Activated T-helper 1 cell treated with anti-CD3 and anti-CD28 coated beads, Interleukin-12 subunit alpha, Interleukin-12 subunit beta, Interleukin-2, Interleukin-4 antibody, amounts not matched to agents 30 ng/mL and 10 ng/mL and 1 ng/mL, durations not matched to agents 14 hours and 24 hours and 36 hours (primary cell): Measurements from ENCODE around the gene LRRC9. TPM values are rescaled to one million over a fixed set of nuclear protein-coding genes. Genes with fewer than 3 reads are reported as not detected.
"Not testable (repeated sequence)": the region's sequence is repeated elsewhere in the genome, so short reads cannot be mapped to it uniquely, and the experiment has no call there.

Experiments used
- DNase-seq: peaks from one replicate; pipeline ENCODE4 v3.0.0; 2021; ENCODE audit warnings: low spot score
- H3K27ac Mint-ChIP-seq: one replicate; pipeline ENCODE4 v1.8.0; 2021; ENCODE audit warnings: mild to moderate bottlenecking, mixed read lengths
- H3K27me3 Mint-ChIP-seq: one replicate; pipeline ENCODE4 v1.8.0; 2022; ENCODE audit warnings: mild to moderate bottlenecking, moderate library complexity, mixed read lengths; ENCODE audit not compliant: insufficient read depth
- H3K36me3 Mint-ChIP-seq: one replicate; pipeline ENCODE4 v1.8.0; 2021; ENCODE audit warnings: low read depth, mixed read lengths
- H3K4me1 Mint-ChIP-seq: one replicate; pipeline ENCODE4 v1.8.0; 2021; ENCODE audit warnings: low read depth, mixed read lengths
- H3K4me3 Mint-ChIP-seq: one replicate; pipeline ENCODE4 v1.8.0; 2021; ENCODE audit warnings: mild to moderate bottlenecking, moderate library complexity, mixed read lengths
- H3K9me3 Mint-ChIP-seq: one replicate; pipeline ENCODE4 v1.8.0; 2021; ENCODE audit warnings: mixed read lengths
- intact Hi-C: fragments of 100-400 bp; cut with micrococcal nuclease; formaldehyde crosslinking; loops from one replicate; pipeline ENCODE4 v1.15.1; 2024
- total RNA-seq: library from RNA; stranded (reverse); gene quantifications from 2 replicates; pipeline ENCODE4 v1.2.3, GENCODE V29; 2022

The LRRC9 gene
- total RNA-seq, 1 donor from 2014 or later = not detected

- H3K4me1 Mint-ChIP-seq = no peaks in the 10 kb centered on the region
- no peak overlapping the region for H3K4me3 Mint-ChIP-seq
- H3K27ac Mint-ChIP-seq = no peak overlapping the region
- intact Hi-C loops = no loop called here
- DNase-seq = no peak
- H3K36me3 Mint-ChIP-seq = no peaks in the 10 kb centered on the region
- H3K27me3 Mint-ChIP-seq = peaks cover 4% of the 10 kb centered on the region
- H3K9me3 Mint-ChIP-seq = no peaks in the 10 kb centered on the region
Measured at GRCh38 chr14:60021619-60022018, 101.7 kb downstream of the LRRC9 start.

GRCh38 chr14:60025571-60025970, 105.6 kb downstream of the LRRC9 start:
- Mint-ChIP-seq H3K9me3 (no peaks in the 10 kb centered on the region), H3K27ac (no peak overlapping the region), H3K27me3 (peaks cover 8% of the 10 kb centered on the region), H3K4me3 (no peak overlapping the region), H3K36me3 (no peaks in the 10 kb centered on the region), H3K4me1 (no peaks in the 10 kb centered on the region)
- no peak for DNase-seq
- intact Hi-C loops = no loop called here

DNA sequence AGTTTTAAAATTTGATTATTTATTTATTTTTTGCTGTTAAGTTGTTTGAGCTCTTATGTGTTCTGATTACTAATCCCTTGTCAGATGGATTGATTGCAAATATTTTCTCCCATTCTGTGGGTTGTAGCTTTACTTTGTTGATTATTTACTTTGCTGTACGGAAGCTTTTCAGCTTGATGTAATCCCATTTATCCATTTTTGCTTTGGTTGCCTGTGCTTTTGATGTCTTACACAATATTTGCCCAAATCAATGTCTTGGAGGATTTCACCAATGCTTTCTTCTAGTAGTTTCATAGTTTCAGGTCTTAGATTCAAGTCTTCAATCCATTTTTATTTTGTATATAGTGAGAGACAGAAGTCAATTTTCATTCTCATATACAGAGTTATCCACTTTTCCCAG, 115.2 kb downstream of the LRRC9 start:
- Mint-ChIP-seq H3K4me3 (no peak overlapping the region), H3K4me1 (no peaks in the 10 kb centered on the region), H3K27me3 (peaks cover 8% of the 10 kb centered on the region), H3K27ac (no peak overlapping the region), H3K36me3 (no peaks in the 10 kb centered on the region), H3K9me3 (peaks cover 5% of the 10 kb centered on the region)
- intact Hi-C loops = no loop called here
- DNase-seq = no peak

DNA sequence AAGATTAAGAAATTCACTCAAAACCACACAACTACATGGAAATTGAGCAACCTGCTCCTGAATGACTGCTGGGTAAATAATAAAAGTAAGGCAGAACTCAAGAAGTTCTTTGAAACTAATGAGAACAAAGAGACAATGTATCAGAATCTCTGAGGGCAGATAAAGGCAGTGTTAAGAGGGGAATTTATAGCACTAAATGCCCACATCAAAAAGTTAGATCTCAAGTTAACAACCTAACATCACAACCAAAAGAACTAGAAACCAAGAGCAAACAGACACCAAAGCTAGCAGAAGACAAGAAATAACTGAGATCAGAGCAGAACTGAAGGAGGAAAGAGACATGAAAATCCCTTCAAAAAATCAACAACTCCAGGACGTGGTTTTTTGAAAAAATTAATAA, 128.0 kb downstream of the LRRC9 start:
- DNase-seq, H3K27me3 Mint-ChIP-seq, H3K9me3 Mint-ChIP-seq, H3K27ac Mint-ChIP-seq, H3K36me3 Mint-ChIP-seq, H3K4me3 Mint-ChIP-seq, H3K4me1 Mint-ChIP-seq, intact Hi-C loops: not testable (repeated sequence)

DNA sequence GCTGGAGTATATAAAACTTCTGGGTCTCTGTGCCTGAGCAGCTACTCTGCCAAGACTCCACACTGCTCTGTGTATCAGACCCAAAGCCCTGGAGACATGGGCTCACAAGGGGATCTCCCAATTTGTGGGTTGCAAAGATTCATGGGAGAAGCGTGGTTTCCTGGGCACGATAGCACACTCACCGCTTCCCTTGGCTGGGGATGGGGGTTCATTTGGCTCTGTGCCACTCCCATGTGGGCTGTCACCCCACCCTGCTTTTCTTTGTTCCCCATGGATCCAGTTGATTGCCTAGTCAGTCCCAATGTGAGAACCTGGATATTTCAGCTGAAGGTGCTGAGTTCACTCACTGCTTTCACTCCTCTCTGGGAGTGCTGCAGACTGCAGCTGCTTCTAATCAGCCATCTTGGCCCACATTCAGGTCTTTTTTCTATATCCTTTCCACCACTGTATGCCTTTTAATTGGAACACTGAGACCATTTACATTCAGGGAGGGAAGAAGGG, 131.8 kb downstream of the LRRC9 start:
- peaks cover 9% of the 10 kb centered on the region for H3K4me1 Mint-ChIP-seq
- no peaks in the 10 kb centered on the region for H3K36me3 Mint-ChIP-seq
- no peak overlapping the region for H3K4me3 Mint-ChIP-seq
- H3K27ac Mint-ChIP-seq = no peak overlapping the region
- peaks cover 5% of the 10 kb centered on the region for H3K27me3 Mint-ChIP-seq
- intact Hi-C loops = no loop called here
- no peak for DNase-seq
- H3K9me3 Mint-ChIP-seq = no peaks in the 10 kb centered on the region

- no peak overlapping the region for H3K4me3 Mint-ChIP-seq
- H3K36me3 Mint-ChIP-seq = no peaks in the 10 kb centered on the region
- peaks cover 24% of the 10 kb centered on the region for H3K27me3 Mint-ChIP-seq
- H3K27ac Mint-ChIP-seq = no peak overlapping the region
- intact Hi-C loops = no loop called here
- no peak for DNase-seq
- no peaks in the 10 kb centered on the region for H3K4me1 Mint-ChIP-seq
- no peaks in the 10 kb centered on the region for H3K9me3 Mint-ChIP-seq
Measured at GRCh38 chr14:60058087-60058486, 138.1 kb downstream of the LRRC9 start.

DNA sequence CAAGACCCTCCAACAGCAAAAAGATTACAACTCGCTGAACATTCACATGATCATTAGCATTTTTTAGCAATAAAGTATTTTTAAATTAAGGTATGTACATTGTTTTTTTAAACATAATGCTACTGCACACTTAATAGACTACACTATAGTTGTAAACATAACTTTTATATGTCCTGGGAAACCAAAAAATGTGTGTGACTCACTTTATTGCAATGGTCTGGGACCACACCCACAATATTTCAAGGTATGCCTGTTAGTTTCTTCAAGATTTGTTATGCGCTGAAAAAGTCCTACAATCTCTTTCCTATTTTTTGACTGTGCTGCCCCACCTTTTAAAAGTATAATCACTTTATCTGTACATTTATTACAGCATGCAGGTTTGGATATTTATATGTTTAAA, 141.4 kb downstream of the LRRC9 start:
- intact Hi-C loops = loop anchor here (5.0 kb wide), 1 partner anchor 501 kb away; no protein-coding TSS in a partner anchor
- no peaks in the 10 kb centered on the region for H3K9me3 Mint-ChIP-seq
- no peak for DNase-seq
- no peaks in the 10 kb centered on the region for H3K4me1 Mint-ChIP-seq
- no peak overlapping the region for H3K4me3 Mint-ChIP-seq
- H3K27me3 Mint-ChIP-seq = peaks cover 19% of the 10 kb centered on the region
- H3K27ac Mint-ChIP-seq = no peak overlapping the region
- H3K36me3 Mint-ChIP-seq = no peaks in the 10 kb centered on the region

DNA sequence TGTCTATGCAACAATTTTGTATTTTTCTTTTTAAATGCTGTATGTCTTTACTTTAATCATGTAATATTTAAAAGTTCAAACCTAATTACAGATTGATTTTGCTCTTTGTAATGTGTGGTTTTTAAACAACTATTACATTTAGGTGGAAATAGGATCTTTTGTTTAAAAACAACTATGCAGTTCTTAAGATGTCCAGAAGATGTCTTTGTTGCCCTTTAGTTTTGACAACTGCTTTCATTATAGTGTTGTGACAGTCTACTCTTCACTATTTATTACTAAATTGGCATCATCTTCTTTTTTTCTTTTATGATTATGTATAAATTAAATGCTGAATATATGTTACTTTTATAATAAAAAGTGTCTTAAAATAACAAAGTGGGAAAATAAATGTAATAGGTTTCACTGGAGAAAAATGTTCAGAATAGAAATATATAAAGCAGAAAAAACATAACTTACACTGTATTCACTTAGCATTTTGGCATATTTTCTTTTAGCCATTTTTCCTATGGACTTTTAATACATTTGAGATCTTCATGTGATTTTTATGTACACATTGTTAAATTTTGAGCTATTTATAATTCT, 144.6 kb downstream of the LRRC9 start:
- Mint-ChIP-seq H3K9me3 (no peaks in the 10 kb centered on the region), H3K36me3 (no peaks in the 10 kb centered on the region), H3K4me1 (no peaks in the 10 kb centered on the region), H3K27me3 (peaks cover 9% of the 10 kb centered on the region), H3K27ac (no peak overlapping the region), H3K4me3 (no peak overlapping the region)
- DNase-seq = no peak
- intact Hi-C loops = loop anchor here (1.0 to 5.0 kb wide), 3 partner anchors 99 to 498 kb away; no protein-coding TSS in a partner anchor

GRCh38 chr14:60067882-60068281, 147.9 kb downstream of the LRRC9 start:
- no peaks in the 10 kb centered on the region for H3K36me3 Mint-ChIP-seq
- no peak overlapping the region for H3K4me3 Mint-ChIP-seq
- DNase-seq = no peak
- no peak overlapping the region for H3K27ac Mint-ChIP-seq
- H3K9me3 Mint-ChIP-seq = no peaks in the 10 kb centered on the region
- no peaks in the 10 kb centered on the region for H3K4me1 Mint-ChIP-seq
- intact Hi-C loops = no loop called here
- peaks cover 5% of the 10 kb centered on the region for H3K27me3 Mint-ChIP-seq

DNA sequence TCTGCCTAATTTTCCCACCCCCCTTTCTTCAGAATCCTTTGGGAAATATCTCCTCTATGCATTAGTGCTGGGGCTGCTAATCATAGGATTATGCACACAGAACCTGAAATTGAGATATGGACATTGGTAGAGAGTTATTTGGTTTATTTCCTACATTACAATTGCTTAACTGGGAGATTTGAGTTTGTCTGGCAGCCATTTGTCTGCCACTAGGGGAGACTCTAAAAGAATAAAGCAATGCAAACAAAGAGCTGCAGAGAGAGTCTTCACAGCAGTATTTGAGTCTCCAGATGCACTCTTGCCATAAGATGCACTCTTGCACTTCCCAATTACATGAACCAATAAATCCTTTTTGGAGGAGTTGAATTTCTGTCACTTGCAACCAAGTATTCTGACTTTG, 159.8 kb downstream of the LRRC9 start:
- no peak overlapping the region for H3K27ac Mint-ChIP-seq
- intact Hi-C loops = no loop called here
- H3K9me3 Mint-ChIP-seq = peaks cover 5% of the 10 kb centered on the region
- no peak for DNase-seq
- H3K36me3 Mint-ChIP-seq = no peaks in the 10 kb centered on the region
- no peak overlapping the region for H3K4me3 Mint-ChIP-seq
- H3K4me1 Mint-ChIP-seq = no peaks in the 10 kb centered on the region
- peaks cover 22% of the 10 kb centered on the region for H3K27me3 Mint-ChIP-seq

DNA sequence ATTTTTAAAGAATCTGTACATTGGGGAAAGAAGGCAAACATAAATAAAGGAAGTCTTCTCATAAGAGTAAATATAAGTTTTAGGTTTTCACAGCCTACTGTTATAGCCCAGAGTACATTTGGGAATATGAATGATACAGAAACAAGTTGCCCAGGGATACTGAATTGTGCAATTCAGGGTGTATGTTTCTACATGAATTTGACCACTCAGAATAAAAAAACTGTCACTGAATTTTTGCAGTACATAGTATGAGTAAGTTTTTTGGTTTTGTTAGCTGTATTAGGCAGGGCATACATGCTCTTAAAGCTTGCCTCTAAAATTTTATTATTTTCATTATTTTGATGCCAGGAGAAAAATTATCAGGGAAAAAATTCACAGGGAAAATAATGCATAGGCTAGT, 165.1 kb downstream of the LRRC9 start:
- H3K4me1 Mint-ChIP-seq = no peaks in the 10 kb centered on the region
- DNase-seq = no peak
- no peak overlapping the region for H3K27ac Mint-ChIP-seq
- no peaks in the 10 kb centered on the region for H3K36me3 Mint-ChIP-seq
- no peak overlapping the region for H3K4me3 Mint-ChIP-seq
- no peaks in the 10 kb centered on the region for H3K9me3 Mint-ChIP-seq
- intact Hi-C loops = no loop called here
- H3K27me3 Mint-ChIP-seq = peaks cover 22% of the 10 kb centered on the region

DNA sequence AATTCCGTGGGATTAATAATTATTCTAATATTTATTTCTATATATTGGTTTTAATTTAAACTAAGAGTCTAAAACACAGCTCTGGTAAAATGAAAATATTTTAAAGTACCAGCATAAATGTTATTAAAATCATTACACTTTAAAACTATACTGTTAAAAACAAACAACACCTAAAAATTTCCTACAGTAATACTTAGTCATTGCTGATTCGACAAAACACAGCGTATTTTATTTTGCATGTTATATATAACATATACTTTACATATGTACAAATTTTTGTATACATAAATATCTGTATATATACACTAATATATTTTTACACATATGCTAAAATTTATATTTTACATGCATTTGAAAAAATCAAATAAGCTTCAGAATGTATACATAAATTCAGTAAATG, 165.7 kb downstream of the LRRC9 start:
- intact Hi-C loops = no loop called here
- Mint-ChIP-seq H3K4me1 (peaks cover 4% of the 10 kb centered on the region), H3K9me3 (no peaks in the 10 kb centered on the region), H3K36me3 (no peaks in the 10 kb centered on the region), H3K27me3 (peaks cover 22% of the 10 kb centered on the region), H3K4me3 (no peak overlapping the region), H3K27ac (no peak overlapping the region)
- no peak for DNase-seq

- Mint-ChIP-seq H3K36me3 (peaks cover 2% of the 10 kb centered on the region), H3K9me3 (no peaks in the 10 kb centered on the region), H3K4me1 (peaks cover 6% of the 10 kb centered on the region), H3K27ac (no peak overlapping the region), H3K27me3 (peaks cover 16% of the 10 kb centered on the region), H3K4me3 (no peak overlapping the region)
- no peak for DNase-seq
- intact Hi-C loops = no loop called here
Measured at GRCh38 chr14:60087668-60088067, 167.7 kb downstream of the LRRC9 start.

GRCh38 chr14:60089221-60089620, 169.3 kb downstream of the LRRC9 start:
- no peak overlapping the region for H3K4me3 Mint-ChIP-seq
- no peaks in the 10 kb centered on the region for H3K9me3 Mint-ChIP-seq
- no peak overlapping the region for H3K27ac Mint-ChIP-seq
- peaks cover 15% of the 10 kb centered on the region for H3K27me3 Mint-ChIP-seq
- peaks cover 8% of the 10 kb centered on the region for H3K36me3 Mint-ChIP-seq
- peaks cover 16% of the 10 kb centered on the region for H3K4me1 Mint-ChIP-seq
- intact Hi-C loops = no loop called here
- no peak for DNase-seq
